ENCODE results near the gene ABCA7. TPM values are rescaled to one million over a fixed set of nuclear protein-coding genes. Genes with fewer than 3 reads are reported as not detected.

The ABCA7 gene
- total RNA-seq, 4 donors from 2014 or later, result 15.5 to 58.7 (median 29.8) TPM

DNA sequence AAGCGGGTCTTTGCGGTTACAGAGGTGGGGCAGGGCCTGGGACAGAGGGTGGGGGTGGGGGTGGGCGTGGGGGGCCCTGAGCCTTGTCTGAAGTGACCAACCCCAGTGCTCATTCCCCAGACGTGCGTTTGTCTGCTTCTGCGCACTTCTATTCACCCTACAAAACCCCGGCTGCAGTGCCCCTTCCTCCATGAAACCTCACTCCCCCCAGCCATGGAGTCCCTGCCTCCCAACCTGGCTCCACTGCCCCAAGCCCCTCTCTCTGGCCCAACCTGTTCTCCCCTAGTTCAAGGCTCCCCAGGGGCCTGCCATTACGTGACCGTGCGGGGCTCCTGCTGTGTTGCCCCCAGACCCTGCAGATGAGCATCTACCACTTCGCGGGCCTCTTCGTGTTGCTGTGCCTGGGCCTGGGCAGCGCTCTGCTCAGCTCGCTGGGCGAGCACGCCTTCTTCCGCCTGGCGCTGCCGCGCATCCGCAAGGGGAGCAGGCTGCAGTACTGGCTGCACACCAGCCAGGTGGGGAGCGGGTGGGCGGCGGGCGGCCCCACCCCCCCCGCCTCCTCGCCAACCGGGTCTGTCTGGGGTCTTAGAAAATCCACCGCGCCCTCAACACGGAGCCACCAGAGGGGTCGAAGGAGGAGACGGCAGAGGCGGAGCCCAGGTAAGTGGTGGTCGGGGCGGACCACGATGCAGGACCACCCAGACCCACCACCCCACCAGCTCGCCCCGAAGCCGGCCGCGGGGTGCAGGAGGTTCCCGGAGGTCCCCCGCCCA, 31.5 kb upstream of the ABCA7 start:
- DNase-seq, result no peak
- intact Hi-C loops (cut with DNase I), result no loop called here
- Histone ChIP-seq H3K9me3 (no peaks in the 10 kb centered on the region), H3K4me1 (no peaks in the 10 kb centered on the region), H3K36me3 (peaks cover 36 to 42% of the 10 kb centered on the region in 2 donors), H3K27me3 (no peaks in the 10 kb centered on the region), H3K27ac (no peak overlapping the region), H3K4me3 (replicated peaks in 1 of 3) (no peak overlapping the region)
- 95 to 96% methylated on average over 31 to 39 of the region's 45 CpGs for WGBS, 2 donors
- no peak for TF ChIP-seq POLR2A (IDR thresholded peaks at IDR 0.05)
- TF ChIP-seq, protein P1, sequence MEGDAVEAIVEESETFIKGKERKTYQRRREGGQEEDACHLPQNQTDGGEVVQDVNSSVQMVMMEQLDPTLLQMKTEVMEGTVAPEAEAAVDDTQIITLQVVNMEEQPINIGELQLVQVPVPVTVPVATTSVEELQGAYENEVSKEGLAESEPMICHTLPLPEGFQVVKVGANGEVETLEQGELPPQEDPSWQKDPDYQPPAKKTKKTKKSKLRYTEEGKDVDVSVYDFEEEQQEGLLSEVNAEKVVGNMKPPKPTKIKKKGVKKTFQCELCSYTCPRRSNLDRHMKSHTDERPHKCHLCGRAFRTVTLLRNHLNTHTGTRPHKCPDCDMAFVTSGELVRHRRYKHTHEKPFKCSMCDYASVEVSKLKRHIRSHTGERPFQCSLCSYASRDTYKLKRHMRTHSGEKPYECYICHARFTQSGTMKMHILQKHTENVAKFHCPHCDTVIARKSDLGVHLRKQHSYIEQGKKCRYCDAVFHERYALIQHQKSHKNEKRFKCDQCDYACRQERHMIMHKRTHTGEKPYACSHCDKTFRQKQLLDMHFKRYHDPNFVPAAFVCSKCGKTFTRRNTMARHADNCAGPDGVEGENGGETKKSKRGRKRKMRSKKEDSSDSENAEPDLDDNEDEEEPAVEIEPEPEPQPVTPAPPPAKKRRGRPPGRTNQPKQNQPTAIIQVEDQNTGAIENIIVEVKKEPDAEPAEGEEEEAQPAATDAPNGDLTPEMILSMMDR (IDR thresholded peaks at IDR 0.05), result no peak

DNA sequence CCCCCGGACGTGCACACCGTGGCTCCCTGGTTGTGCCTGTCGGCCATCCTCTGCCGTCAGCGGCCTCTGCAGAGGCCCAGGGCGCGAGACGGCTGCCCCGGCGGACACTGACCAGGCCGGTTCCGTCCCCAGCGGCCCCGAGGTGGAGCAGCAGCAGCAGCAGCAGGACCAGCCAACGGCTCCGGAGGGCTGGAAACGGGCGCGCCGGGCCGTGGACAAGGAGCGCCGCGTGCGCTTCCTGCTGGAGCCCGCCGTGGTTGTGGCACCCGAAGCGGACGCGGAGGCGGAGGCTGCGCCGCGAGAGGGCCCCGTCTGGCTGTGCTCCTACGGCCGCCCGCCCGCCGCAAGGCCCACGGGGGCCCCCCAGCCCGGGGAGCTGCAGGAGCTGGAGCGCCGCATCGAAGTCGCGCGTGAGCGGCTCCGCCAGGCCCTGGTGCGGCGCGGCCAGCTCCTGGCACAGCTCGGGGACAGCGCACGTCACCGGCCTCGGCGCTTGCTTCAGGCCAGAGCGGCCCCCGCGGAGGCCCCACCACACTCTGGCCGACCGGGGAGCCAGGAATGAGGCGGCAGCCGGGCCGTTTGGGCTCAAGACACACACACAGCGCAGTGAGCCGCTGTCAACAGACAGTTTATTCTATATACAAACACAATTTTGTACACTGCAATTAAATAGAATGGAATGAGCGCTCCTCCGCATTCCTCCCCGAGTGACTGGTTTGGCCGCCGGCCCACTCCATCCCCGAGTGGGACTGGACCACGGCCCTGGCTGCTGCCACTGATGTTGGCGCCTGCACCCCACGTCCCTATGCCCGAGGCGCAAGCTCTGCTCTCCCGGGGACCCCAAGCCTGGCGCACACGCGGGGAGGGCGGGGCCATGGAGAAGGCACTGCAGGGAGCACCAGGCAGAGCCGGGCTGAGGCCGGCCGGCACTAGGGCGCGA, 30.6 kb upstream of the ABCA7 start:
- WGBS, 2 donors, result 81 to 86% methylated on average over 54 to 58 of the region's 92 CpGs
- no peak overlapping the region for H3K27ac ChIP-seq
- peaks cover 41 to 42% of the 10 kb centered on the region in 2 donors for H3K36me3 ChIP-seq
- H3K4me3 ChIP-seq (replicated peaks in 1 of 3), result no peak overlapping the region
- TF ChIP-seq, protein P1 (IDR thresholded peaks at IDR 0.05), result no peak
- TF ChIP-seq POLR2A (IDR thresholded peaks at IDR 0.05), result no peak
- no peaks in the 10 kb centered on the region for H3K9me3 ChIP-seq
- no peaks in the 10 kb centered on the region for H3K4me1 ChIP-seq
- DNase-seq, result no peak
- no peaks in the 10 kb centered on the region for H3K27me3 ChIP-seq
- intact Hi-C loops (cut with DNase I), result no loop called here

DNA sequence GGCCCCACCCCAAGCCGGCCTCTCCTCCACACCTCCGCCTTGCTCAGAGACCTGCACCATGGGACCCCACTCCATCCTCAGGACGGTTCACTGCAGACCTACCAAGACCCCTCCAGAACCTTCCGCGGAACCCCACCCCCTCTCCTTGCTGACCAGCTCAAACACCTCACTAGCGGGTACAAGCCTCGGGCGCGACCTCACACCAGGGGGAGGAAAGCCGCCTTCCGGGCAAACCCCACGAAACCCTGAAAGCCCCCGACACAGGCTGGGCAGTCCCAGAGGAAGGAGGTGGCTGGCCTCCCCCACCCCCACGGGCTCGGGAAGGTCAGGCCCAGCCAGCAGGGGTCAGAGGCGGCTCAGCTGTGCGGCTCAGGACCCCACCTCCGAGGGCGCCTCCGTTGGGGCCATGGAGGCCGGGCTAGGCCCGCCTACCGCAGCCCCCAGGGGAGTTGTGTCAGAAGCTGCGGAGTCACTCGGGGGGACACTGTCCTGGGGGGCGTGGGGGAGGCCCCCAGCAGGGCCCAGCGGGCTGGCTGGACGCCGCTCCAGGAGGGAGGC, 29.8 kb upstream of the ABCA7 start:
- no peak for DNase-seq
- Histone ChIP-seq H3K27me3 (no peaks in the 10 kb centered on the region), H3K9me3 (no peaks in the 10 kb centered on the region), H3K27ac (no peak overlapping the region), H3K4me1 (no peaks in the 10 kb centered on the region), H3K4me3 (replicated peaks in 1 of 3) (no peak overlapping the region), H3K36me3 (peaks cover 41 to 42% of the 10 kb centered on the region in 2 donors)
- intact Hi-C loops (cut with DNase I), result no loop called here
- no peak for TF ChIP-seq POLR2A (IDR thresholded peaks at IDR 0.05)
- TF ChIP-seq, protein P1 (IDR thresholded peaks at IDR 0.05), result no peak
- WGBS, 2 donors, result 92 to 94% methylated on average over 17 to 18 of the region's 29 CpGs

DNA sequence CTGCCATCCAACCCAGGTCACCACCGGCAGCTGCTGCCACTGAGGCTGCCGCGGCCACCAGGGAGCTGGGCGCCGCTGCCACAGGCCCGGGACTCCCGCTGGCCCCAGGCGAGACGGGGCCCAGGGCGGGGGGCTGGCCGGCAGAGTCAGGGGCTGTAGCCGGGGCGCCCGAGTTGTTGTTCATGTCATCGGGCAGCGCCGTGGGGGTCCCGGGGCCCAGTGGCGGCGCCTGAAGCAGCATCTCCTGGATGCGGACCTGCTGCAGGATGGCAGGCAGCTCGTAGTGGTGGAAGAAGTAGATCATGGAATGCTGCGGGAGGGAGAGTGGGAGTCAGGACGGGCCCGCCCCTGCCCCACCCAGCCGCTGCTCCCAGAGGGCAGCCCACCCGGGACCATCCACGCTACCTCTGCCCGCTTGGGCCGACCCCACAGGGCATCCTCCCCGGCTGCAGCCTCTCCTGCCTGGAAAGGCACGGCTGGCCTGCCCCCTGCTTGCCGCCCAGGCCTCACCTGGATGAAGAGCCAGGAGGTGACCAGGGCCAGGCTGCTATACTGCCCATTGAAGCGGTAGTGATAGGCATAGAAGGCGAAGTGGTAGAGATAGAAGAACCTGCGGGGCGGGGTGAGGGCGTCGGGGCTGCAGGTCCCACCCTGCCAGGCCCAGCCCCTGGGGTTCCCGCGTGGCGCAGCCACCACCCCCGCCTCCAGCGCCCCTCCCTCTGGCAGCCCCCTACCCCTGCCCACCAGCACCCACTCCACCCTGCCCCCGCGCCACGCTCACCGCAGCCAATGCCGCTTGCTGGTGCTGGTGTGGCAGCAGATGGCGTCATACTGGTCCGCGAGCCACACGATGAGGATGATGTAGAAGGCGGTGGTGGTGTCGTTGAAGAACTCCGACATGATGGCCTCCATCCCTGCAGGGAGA, 29.1 kb upstream of the ABCA7 start:
- 96 to 97% methylated on average over 31 to 40 of the region's 56 CpGs for WGBS, 2 donors
- Histone ChIP-seq H3K36me3 (peaks cover 41 to 42% of the 10 kb centered on the region in 2 donors), H3K4me1 (peaks cover 0 to 5% of the 10 kb centered on the region in 2 donors), H3K27ac (no peak overlapping the region), H3K4me3 (replicated peaks in 1 of 3) (no peak overlapping the region), H3K9me3 (no peaks in the 10 kb centered on the region), H3K27me3 (no peaks in the 10 kb centered on the region)
- TF ChIP-seq, protein P1 (IDR thresholded peaks at IDR 0.05), result no peak
- no peak for TF ChIP-seq POLR2A (IDR thresholded peaks at IDR 0.05)
- no peak for DNase-seq
- intact Hi-C loops (cut with DNase I), result no loop called here
